Measurements from ENCODE around the gene PCNX2.

Gene PCNX2

GRCh38 chr1:232999956-233000625 is 295.4 kb downstream of the PCNX2 start:
- DNase-seq, result no peak

GRCh38 chr1:232998646-232999045 is 296.9 kb downstream of the PCNX2 start:
- no peak for DNase-seq

DNA sequence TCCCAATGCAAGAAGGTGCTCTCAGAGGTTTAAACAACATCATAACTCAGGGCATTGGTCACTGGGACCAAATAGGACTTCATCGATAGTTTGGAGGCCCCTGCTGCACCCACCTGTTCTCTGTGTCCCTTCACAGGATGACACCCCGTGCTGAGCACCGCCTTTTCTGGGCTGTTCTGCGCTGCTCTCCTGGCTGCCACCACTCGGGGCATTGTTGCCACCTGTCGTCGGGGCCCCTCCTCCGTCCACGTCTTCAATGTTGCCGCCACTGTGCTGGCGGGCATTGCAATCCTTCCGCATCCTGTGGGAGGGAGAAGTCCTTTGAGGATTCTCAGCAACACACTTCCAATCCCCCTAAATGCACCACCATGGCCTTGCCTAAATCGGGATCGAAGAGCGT is 297.4 kb downstream of the PCNX2 start:
- no peak for DNase-seq

DNA sequence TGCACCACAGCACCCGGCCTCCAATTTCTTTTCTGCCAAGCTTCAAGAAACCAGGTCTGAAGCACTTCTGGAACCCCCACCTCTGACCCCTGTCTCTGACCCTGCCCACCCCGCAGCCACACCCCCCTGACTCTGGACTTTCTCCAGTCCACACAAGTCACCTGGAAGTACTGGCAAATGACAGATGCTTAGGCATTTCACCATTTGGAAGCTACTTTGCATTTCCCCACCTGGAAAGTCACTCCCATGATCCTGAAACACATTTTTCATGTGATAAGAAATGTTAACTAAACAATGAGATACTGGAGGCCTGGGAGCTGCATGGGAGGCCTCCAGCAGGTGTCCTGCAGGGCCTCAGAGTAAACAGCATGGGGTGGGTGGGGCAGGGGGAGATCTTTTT is 299.4 kb downstream of the PCNX2 start:
- DNase-seq, result no peak

GRCh38 chr1:232995189-232995588 is 300.3 kb downstream of the PCNX2 start:
- DNase-seq, result no peak

DNA sequence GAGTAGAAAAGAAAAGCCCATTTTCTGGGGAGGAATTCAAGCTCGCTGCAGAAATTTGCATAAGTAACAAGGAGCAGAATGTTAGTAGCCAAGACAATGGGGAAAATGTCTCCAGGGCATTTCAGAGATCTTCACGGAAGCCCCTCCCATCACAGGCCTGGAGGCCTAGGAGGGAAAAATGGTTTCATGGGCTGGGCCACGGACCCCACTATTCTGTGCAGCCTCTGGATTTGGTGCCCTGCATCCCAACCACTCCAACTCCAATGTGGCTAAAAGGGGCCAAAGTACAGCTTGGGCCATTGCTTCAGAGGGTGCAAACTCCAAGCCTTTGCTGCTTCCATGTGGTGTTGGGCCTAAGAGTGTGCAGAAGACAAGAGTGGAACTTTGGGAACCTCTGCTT is 302.0 kb downstream of the PCNX2 start:
- no peak for DNase-seq

- DNase-seq, result no peak
Measured at GRCh38 chr1:232992227-232992626, 303.3 kb downstream of the PCNX2 start.

- DNase-seq, result no peak
Measured at GRCh38 chr1:232991238-232991637, 304.3 kb downstream of the PCNX2 start.

GRCh38 chr1:232990176-232991128 is 305.1 kb downstream of the PCNX2 start:
- DNase-seq, result no peak

- no peak for DNase-seq
Measured at GRCh38 chr1:232988572-232989040, 306.9 kb downstream of the PCNX2 start.

DNA sequence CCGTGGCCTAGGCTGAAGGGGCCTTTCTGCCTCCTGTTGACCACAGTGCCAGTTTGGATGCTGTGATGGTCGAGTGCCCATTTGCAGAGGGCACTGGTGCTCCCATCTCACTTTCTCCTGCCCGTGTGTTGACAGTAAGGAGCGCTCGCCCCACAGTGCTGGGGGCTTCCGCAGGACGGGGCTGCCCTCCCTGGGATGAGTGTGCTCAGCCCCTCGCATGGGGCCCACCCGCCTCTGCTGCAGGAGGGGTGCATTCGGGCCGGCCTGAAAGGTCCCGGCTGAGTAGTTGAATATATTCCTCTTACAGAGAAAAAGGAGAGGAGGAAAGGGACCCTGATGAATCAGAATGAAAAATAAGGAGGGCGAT is 307.8 kb downstream of the PCNX2 start:
- DNase-seq, result no peak

- no peak for DNase-seq
Measured at GRCh38 chr1:232987046-232987773, 308.3 kb downstream of the PCNX2 start.

GRCh38 chr1:232986527-232986922 is 309.0 kb downstream of the PCNX2 start:
- DNase-seq, result no peak

- no peak for DNase-seq
Measured at GRCh38 chr1:232985882-232986526, 309.5 kb downstream of the PCNX2 start.

DNA sequence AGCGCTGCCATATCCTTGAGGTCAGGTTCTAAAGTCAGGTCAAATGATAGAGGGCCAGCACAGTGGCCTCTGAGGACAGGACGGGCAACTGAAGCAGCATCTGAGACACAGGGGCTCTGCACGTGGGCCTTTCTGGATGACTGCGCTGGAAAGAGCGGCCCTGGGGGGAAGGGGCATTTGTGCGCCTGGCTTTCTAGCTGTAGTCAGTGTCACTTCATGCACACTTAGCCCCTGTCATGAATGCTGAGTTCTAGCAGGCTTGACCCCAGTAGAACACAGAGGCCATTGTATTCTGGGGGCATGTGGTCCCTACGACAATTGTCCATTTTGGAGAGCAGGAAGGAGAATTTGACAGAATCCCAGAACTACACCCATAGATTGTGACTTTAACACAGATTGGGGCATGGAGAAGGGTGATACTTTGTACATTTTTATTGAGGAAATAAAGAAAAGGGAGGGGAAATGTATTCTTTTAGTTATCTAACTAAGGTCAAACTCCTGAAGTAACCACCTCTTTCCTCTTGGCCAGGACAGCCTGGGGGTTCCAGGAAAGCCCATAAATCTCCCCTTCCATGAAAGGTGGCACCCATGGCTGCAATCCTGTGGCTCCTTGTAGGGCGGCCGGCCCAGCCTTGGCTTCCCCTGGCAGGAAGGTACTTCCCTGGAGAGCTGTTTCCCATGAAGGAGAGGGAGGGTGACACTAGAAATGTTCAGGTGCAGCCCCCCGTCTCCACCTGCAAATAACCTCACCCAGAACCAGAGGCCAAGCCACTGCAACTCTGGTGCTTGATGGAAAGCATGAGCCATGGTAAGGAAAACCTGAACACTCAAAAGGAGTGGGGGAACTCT is 310.7 kb downstream of the PCNX2 start:
- DNase-seq, result no peak

DNA sequence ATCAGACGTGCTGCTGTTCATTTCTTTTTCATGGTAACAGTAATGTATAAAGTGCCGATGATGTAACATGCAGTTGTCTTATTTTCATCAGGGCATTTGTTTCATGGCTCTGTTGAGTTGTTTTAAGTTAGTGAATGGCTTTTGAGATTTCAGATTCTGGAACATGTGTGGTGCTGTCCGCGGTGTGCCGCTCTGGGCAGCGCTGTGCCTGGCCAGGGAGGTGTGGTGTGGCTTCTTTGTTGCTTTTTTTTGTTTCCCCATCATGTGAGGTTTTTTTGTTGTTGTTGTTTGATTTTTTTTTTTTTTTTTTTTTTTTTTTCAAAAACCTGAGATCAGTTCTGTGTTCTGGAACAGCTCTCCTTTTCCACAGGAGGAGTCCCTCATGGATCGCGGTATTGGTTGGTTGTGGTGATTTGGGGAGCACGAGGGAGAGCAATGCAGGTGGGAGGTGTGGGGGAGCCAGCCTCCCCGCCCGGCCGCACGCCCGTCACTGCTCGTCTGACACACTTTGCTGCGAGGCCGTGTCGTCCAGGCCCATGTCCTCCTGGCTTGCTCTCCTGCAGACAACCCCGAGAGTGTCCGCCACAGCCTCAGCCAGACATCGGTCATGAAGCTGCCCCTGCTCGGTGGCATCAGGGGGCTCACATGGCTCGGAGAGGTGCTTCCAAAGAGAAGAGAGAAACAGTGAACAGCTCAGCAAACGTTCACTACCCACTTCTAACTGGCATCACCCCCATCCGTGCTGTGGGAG is 311.5 kb downstream of the PCNX2 start:
- no peak for DNase-seq

- no peak for DNase-seq
Measured at GRCh38 chr1:232983375-232983774, 312.1 kb downstream of the PCNX2 start.

DNA sequence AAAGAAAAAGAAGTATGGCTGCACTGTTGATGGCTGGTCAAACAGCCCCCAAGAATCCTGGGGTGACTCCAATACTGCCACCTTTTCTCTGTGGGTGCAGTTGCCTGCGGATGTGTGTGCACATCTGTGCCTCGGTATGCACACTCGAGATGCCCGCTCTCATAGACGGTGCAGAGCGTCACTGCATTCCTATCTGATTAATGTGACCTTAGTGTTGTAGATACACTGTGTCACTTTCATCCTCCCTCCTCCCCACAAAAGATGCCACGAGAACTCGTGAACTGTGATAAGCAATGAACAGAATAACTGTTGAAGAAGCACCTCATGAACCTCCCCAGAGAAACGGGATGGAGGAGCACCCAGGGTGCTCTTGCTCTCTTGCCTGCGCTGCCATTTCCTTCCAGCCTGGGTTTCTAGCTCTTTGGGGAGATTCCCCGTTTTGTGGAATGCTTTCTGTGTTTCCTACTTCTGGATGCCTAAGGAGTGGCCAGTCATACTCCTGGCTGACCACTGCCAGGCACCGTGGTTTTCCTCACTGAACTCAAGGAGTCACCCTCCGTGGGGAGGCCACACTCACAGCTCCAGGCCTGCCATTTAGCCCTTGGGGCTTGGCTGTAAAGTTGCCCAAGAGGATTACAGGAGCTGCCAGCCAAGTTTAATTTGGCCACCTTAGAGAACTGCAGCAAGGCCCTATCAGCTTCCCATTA is 313.1 kb downstream of the PCNX2 start:
- DNase-seq, result no peak

DNA sequence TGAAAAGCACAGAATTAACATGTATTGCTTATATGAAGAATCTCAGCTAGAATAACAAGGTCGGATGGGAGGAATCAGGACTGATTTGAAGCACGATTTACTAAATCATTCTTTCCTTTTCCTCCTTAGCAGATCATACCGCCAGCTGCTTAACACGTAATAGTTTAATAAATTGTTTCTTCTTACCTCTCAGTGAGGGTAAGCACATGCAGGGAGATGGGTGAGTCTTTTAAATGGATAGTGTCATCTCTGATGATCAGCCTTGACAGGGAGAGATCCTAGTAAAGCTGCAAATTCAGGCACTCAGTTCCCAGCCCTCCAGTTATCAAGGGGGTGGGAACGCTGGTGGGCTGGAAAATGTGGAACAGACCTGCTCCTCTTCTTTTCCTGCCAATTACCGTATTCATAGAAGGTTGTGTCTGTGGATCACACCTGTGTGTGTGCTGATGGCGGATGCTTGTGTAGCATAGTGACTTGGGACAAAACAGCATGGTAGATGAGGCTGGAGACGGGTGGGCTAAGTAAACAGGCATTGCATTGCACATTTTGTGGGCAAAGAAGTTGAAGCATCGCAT is 314.5 kb downstream of the PCNX2 start:
- no peak for DNase-seq

- DNase-seq, result no peak
Measured at GRCh38 chr1:232980355-232980978, 315.1 kb downstream of the PCNX2 start.

All from activated CD4-positive, alpha-beta T cell treated with anti-CD3 and anti-CD28 coated beads, Interleukin-2, amount 50 U/mL, for 4 hours (primary cell).